Activated CD4-positive, CD25-positive, alpha-beta regulatory T cell (primary cell): ENCODE data around the gene RRP1B.

Experiments
- DNase-seq, 4 experiments: peaks; one replicate each; lab custom pipeline; 2025; lab: John Stamatoyannopoulos, UW

RRP1B gene

GRCh38 chr21:43740497-43741156, 81.3 kb downstream of the RRP1B start:
- DNase-seq = no peak

GRCh38 chr21:43741423-43742096, 82.2 kb downstream of the RRP1B start:
- no peak for DNase-seq

GRCh38 chr21:43743947-43744346, 84.6 kb downstream of the RRP1B start:
- DNase-seq = no peak

DNA sequence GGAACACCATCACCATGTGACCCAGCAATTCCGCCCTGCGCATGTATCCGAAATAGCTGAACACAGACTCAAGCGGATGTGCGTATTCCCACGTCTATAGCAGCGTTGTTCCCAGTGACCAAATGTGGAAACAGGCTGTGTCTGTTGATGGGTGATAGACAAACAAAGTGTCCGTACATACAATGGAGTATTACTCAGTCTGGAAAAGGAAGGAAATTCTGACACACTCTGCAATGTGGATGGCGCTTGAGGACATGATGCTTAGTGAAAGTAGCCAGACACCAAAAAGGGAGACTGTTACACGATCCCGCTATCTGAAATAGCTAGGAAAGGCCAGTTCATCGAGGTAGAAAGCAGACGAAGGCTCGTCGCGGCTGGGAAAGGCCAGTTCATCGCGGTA, 85.4 kb downstream of the RRP1B start:
- no peak for DNase-seq
